Measurements from ENCODE around the gene FGF14. TPM values are rescaled to one million over a fixed set of nuclear protein-coding genes. Genes with fewer than 3 reads are reported as not detected.

Gene FGF14
- total and polyA plus RNA-seq, 8 donors, result 0.42 to 2.4 (median 1.1) TPM

DNA sequence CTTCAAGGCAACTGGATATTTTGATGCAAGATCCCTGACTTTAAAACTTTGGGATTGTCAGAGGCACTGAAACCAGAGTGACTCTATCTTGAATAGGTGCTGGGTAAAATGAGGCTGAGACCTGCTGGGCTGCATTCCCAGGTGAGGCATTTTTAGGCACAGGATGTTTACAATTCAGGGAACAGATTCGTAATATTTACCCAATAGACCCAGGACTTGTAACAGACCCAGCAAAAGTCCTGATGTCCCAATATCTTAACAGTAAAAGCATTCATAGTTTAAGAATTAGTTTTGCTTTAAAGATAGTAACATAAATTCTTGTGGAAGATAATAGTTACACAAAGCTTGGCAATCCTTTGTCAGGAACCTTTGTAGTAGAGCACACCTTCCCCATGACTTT, 166.2 kb downstream of the FGF14 start:
- FAIRE-seq, result no peak
- WGBS, 2 donors, result 16 to 21% methylated on average over 1 of the region's 1 CpG
- intact Hi-C loops (cut with DNase I), result no loop called here

DNA sequence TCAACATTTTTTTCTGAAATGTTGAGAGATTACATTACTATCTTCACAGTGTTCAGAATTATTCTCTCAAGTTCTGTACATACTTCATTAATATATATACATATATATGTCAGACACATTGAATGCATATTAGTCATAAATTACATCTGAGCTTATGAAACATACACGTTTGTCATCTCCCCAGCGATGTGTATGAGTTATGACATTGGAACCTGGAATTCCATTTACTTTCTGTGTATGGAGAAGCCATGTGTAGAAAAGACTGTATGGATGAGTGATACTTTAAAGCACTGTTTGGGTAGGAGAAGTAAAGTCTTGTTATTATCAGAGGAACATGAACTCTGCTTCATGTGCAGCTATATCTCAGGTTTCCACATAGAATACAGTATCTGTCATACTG, 167.2 kb downstream of the FGF14 start:
- H3K36me3 ChIP-seq, result no peaks in the 10 kb centered on the region
- no peak for DNase-seq
- no peak overlapping the region for H3K4me3 ChIP-seq
- H3K27ac ChIP-seq, result no peak overlapping the region
- H3K4me1 ChIP-seq, result no peaks in the 10 kb centered on the region
- H3K9me3 ChIP-seq, result no peaks in the 10 kb centered on the region
- no peaks in the 10 kb centered on the region for H3K27me3 ChIP-seq
- 70 to 71% methylated on average over 2 of the region's 2 CpGs for WGBS, 2 donors
- ATAC-seq, result no peak
- TF ChIP-seq, protein P1, sequence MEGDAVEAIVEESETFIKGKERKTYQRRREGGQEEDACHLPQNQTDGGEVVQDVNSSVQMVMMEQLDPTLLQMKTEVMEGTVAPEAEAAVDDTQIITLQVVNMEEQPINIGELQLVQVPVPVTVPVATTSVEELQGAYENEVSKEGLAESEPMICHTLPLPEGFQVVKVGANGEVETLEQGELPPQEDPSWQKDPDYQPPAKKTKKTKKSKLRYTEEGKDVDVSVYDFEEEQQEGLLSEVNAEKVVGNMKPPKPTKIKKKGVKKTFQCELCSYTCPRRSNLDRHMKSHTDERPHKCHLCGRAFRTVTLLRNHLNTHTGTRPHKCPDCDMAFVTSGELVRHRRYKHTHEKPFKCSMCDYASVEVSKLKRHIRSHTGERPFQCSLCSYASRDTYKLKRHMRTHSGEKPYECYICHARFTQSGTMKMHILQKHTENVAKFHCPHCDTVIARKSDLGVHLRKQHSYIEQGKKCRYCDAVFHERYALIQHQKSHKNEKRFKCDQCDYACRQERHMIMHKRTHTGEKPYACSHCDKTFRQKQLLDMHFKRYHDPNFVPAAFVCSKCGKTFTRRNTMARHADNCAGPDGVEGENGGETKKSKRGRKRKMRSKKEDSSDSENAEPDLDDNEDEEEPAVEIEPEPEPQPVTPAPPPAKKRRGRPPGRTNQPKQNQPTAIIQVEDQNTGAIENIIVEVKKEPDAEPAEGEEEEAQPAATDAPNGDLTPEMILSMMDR (IDR thresholded peaks at IDR 0.05), result no peak
- FAIRE-seq, result no peak
- intact Hi-C loops (cut with DNase I), result no loop called here

More for the DNA sequence above, 166.2 kb downstream of the FGF14 start:
- H3K9me3 ChIP-seq, result no peaks in the 10 kb centered on the region
- H3K4me1 ChIP-seq, result no peaks in the 10 kb centered on the region
- H3K27ac ChIP-seq, result no peak overlapping the region
- no peaks in the 10 kb centered on the region for H3K36me3 ChIP-seq
- DNase-seq (no peak), ATAC-seq (no peak)
- no peak overlapping the region for H3K4me3 ChIP-seq
- TF ChIP-seq, protein P1 (IDR thresholded peaks at IDR 0.05), result no peak
- H3K27me3 ChIP-seq, result no peaks in the 10 kb centered on the region

DNA sequence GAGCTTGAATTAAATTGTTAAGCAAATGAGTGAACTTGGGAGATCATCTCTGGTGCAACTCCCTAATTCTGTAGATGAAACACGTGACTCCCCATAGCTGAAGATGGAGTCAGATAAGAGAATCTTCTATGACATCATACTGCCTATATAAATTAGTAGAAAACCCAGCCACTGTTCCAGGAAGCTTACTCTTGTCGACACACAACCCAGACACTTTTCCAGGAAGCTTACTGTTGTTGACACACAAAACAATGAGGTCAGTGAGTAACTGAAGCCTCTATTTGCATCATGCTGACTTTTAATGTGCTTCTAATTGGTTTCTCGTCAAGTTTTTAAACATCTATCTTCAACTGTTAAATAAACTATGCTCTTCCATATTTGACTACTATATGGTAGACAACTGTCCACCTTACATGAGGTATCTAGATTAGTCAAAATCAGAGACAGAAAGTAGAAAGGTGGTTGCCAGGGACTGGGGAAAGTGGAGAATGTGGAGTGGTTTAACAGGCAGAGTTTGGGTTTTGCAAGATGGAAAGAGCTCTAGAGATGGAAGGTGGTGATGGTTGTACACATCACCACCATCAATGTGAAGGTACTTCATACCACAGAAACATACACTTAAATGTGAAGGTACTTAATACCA, 168.2 kb downstream of the FGF14 start:
- no peak overlapping the region for H3K27ac ChIP-seq
- TF ChIP-seq, protein P1 (IDR thresholded peaks at IDR 0.05), result no peak
- no peak overlapping the region for H3K4me3 ChIP-seq
- H3K27me3 ChIP-seq, result no peaks in the 10 kb centered on the region
- intact Hi-C loops (cut with DNase I), result no loop called here
- H3K4me1 ChIP-seq, result no peaks in the 10 kb centered on the region
- H3K9me3 ChIP-seq, result no peaks in the 10 kb centered on the region
- FAIRE-seq (no peak), ATAC-seq (no peak), DNase-seq (no peak)
- H3K36me3 ChIP-seq, result no peaks in the 10 kb centered on the region
- WGBS, 2 donors, result 44 to 54% methylated on average over 3 of the region's 3 CpGs

DNA sequence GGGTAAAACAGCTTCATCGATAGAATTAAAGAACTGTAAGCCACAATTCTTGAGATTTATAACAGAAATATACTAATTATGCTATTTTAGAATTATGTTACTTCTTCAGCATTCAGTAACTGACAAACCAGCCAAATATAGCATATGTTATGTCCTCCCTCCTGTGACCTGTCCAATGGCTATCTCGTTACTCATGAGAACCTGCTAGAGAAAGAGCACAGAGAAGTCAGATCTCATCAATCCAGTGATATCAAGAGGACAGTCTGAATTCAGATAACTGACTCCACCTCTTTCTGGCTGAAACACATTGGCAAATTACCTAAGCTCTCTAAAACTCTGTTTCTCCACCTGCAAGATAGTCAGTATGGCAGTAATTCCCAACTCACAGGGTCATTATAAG, 170.4 kb downstream of the FGF14 start:
- ATAC-seq, result no peak
- DNase-seq, result no peak
- Histone ChIP-seq H3K4me3 (no peak overlapping the region), H3K27ac (no peak overlapping the region), H3K36me3 (no peaks in the 10 kb centered on the region), H3K9me3 (no peaks in the 10 kb centered on the region), H3K27me3 (no peaks in the 10 kb centered on the region), H3K4me1 (no peaks in the 10 kb centered on the region)
- TF ChIP-seq, protein P1 (IDR thresholded peaks at IDR 0.05), result no peak
- intact Hi-C loops (cut with DNase I), result no loop called here
- FAIRE-seq, result no peak
- 40 to 47% methylated on average over 2 of the region's 2 CpGs for WGBS, 2 donors

DNA sequence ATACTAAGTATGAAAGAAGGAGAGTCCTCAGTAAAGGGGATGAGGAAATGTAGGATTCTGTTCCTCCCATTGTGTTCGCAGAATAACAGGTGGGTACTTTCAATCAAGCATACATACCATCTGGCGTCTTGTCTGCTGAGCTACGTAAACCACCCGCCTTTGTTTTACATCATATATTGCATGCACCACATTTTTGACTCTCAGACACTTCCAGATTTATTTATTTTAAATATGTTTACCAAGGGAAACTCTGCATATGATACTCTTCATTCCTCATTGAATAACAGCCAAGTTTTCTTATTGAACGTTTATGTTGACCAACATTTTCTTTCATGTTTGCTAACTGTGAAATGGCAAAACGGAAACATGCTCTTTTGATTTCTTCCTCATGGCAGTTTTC, 174.1 kb downstream of the FGF14 start:
- H3K9me3 ChIP-seq, result no peaks in the 10 kb centered on the region
- WGBS, 2 donors, result 50 to 62% methylated on average over 6 of the region's 6 CpGs
- intact Hi-C loops (cut with DNase I), result no loop called here
- H3K4me1 ChIP-seq, result no peaks in the 10 kb centered on the region
- no peak overlapping the region for H3K27ac ChIP-seq
- FAIRE-seq (no peak), ATAC-seq (no peak), DNase-seq (no peak)
- H3K4me3 ChIP-seq, result no peak overlapping the region
- no peaks in the 10 kb centered on the region for H3K36me3 ChIP-seq
- TF ChIP-seq, protein P1 (IDR thresholded peaks at IDR 0.05), result no peak
- no peaks in the 10 kb centered on the region for H3K27me3 ChIP-seq
